H9 (cell line): ENCODE results near the gene CCDC169. TPM values are rescaled to one million over a fixed set of nuclear protein-coding genes. Genes with fewer than 3 reads are reported as not detected.

Source experiments
- DNase-seq: peaks from one replicate; pipeline ENCODE4 v3.0.0-alpha.2; 2017
- H2AFZ ChIP-seq: one replicate; pipeline ENCODE4 v1.6.1; 2013; ENCODE audit warnings: mild to moderate bottlenecking, low read length, control low read depth, moderate library complexity
- H2AK5ac ChIP-seq: 2 replicates; pipeline ENCODE4 v1.6.1; 2013; ENCODE audit warnings: low read length, control low read depth, mixed read lengths; ENCODE audit not compliant: insufficient read length
- H2BK120ac ChIP-seq: one replicate; pipeline ENCODE4 v1.6.1; 2013; ENCODE audit warnings: low read depth, mild to moderate bottlenecking, low read length, control low read depth, inconsistent platforms; ENCODE audit not compliant: poor library complexity, severe bottlenecking
- H2BK12ac ChIP-seq: 2 replicates; pipeline ENCODE4 v1.6.1; 2013; ENCODE audit warnings: low read length, control low read depth, mixed read lengths, low read depth; ENCODE audit not compliant: insufficient read length
- H2BK15ac ChIP-seq: 2 replicates; pipeline ENCODE4 v1.6.1; 2013; ENCODE audit warnings: low read depth, low read length, control low read depth
- H2BK20ac ChIP-seq: one replicate; pipeline ENCODE4 v1.6.1; 2013; ENCODE audit warnings: low read depth, mild to moderate bottlenecking, low read length, control low read depth, inconsistent platforms; ENCODE audit not compliant: poor library complexity, severe bottlenecking
- H2BK5ac ChIP-seq: 2 replicates; pipeline ENCODE4 v1.6.1; 2013; ENCODE audit warnings: low read length, control low read depth, mixed read lengths; ENCODE audit not compliant: insufficient read length
- H3K14ac ChIP-seq: 2 replicates; pipeline ENCODE4 v1.6.1; 2013; ENCODE audit warnings: low read length, control low read depth; ENCODE audit not compliant: insufficient read depth
- H3K18ac ChIP-seq: 2 replicates; pipeline ENCODE4 v1.6.1; 2013; ENCODE audit warnings: low read depth, mild to moderate bottlenecking, mixed read lengths, low read length, control low read depth; ENCODE audit not compliant: insufficient read length
- H3K23ac ChIP-seq: 2 replicates; pipeline ENCODE4 v1.6.1; 2013; ENCODE audit warnings: low read length, control low read depth, mixed read lengths, low read depth; ENCODE audit not compliant: insufficient read length
- H3K23me2 ChIP-seq: 2 replicates; pipeline ENCODE4 v1.6.1; 2013; ENCODE audit warnings: low read depth, mild to moderate bottlenecking, mixed read lengths, low read length, control low read depth; ENCODE audit not compliant: insufficient read length, poor library complexity, severe bottlenecking
- H3K27ac ChIP-seq: 2 replicates; pipeline ENCODE4 v1.5.1; 2013; ENCODE audit warnings: low read length, control low read depth, mixed read lengths, low read depth; ENCODE audit not compliant: insufficient read length
- H3K27me3 ChIP-seq: 2 replicates; pipeline ENCODE4 v1.6.1; 2013; ENCODE audit warnings: low read length, control low read depth, inconsistent platforms; ENCODE audit not compliant: insufficient read depth
- H3K4ac ChIP-seq: 2 replicates; pipeline ENCODE4 v1.6.1; 2013; ENCODE audit warnings: low read depth, mild to moderate bottlenecking, control low read depth, inconsistent platforms, low read length, moderate library complexity
- H3K4me1 ChIP-seq: 2 replicates; pipeline ENCODE4 v1.6.1; 2013; ENCODE audit warnings: low read length, control low read depth, inconsistent platforms; ENCODE audit not compliant: insufficient read depth
- H3K4me2 ChIP-seq: 2 replicates; pipeline ENCODE4 v1.6.1; 2013; ENCODE audit warnings: low read length, control low read depth, mixed read lengths; ENCODE audit not compliant: insufficient read length, insufficient read depth
- H3K56ac ChIP-seq: 2 replicates; pipeline ENCODE4 v1.6.1; 2013; ENCODE audit warnings: low read depth, mild to moderate bottlenecking, mixed read lengths, low read length, control low read depth; ENCODE audit not compliant: insufficient read length
- H3K79me1 ChIP-seq: 2 replicates; pipeline ENCODE4 v1.6.1; 2013; ENCODE audit warnings: low read depth, mild to moderate bottlenecking, moderate library complexity, low read length, control low read depth, inconsistent platforms; ENCODE audit not compliant: insufficient read depth, poor library complexity, severe bottlenecking
- H3K79me2 ChIP-seq: 2 replicates; pipeline ENCODE4 v1.6.1; 2013; ENCODE audit warnings: low read length, control low read depth, inconsistent platforms; ENCODE audit not compliant: insufficient read depth
- H3K9ac ChIP-seq: 2 replicates; pipeline ENCODE4 v1.6.1; 2013; ENCODE audit warnings: low read length, control low read depth, mixed read lengths; ENCODE audit not compliant: insufficient read length; ENCODE audit errors: extremely low read depth
- H3K9me3 ChIP-seq: one replicate; pipeline ENCODE4 v1.6.1; 2013; ENCODE audit warnings: low read depth, low read length, inconsistent platforms; ENCODE audit not compliant: control insufficient read depth
- H3T11ph ChIP-seq: one replicate; pipeline ENCODE4 v1.6.1; 2013; ENCODE audit warnings: mild to moderate bottlenecking, low read length, control low read depth, inconsistent platforms
- H4K20me1 ChIP-seq: one replicate; pipeline ENCODE4 v1.6.1; 2013; ENCODE audit not compliant: control insufficient read depth, insufficient read length, insufficient read depth
- H4K5ac ChIP-seq: 2 replicates; pipeline ENCODE4 v1.6.1; 2013; ENCODE audit warnings: low read depth, mild to moderate bottlenecking, mixed read lengths, low read length, control low read depth; ENCODE audit not compliant: insufficient read length
- H4K8ac ChIP-seq: replicated peaks from 2 replicates; pipeline ENCODE4 v1.6.1; 2013; ENCODE audit warnings: low read length, control low read depth, mixed read lengths, low read depth; ENCODE audit not compliant: insufficient read length
- H4K91ac ChIP-seq: 2 replicates; pipeline ENCODE4 v1.6.1; 2013; ENCODE audit warnings: low read depth, mild to moderate bottlenecking, moderate library complexity, mixed read lengths, low read length, control low read depth; ENCODE audit not compliant: insufficient read length
- H3K27ac Mint-ChIP-seq, 3 experiments: 2 replicates in 2 of 3; 3 replicates in 1 of 3; pipeline ENCODE4 v1.8.0; 2020 to 2021; ENCODE audit warnings: mixed read lengths in 3 of 3, mild to moderate bottlenecking in 1 of 3, moderate library complexity in 1 of 3
- H3K27me3 Mint-ChIP-seq: 2 replicates; pipeline ENCODE4 v1.8.0; 2021; ENCODE audit warnings: low read depth, mild to moderate bottlenecking, moderate library complexity, mixed read lengths
- H3K36me3 Mint-ChIP-seq, 3 experiments: 2 replicates in 2 of 3; 3 replicates in 1 of 3; pipeline ENCODE4 v1.8.0; 2020 to 2021; ENCODE audit warnings: low read depth in 3 of 3, mixed read lengths in 3 of 3; ENCODE audit not compliant: insufficient read depth in 1 of 3
- H3K4me1 Mint-ChIP-seq, 2 experiments: 2 replicates each; pipeline ENCODE4 v1.8.0; 2020; ENCODE audit warnings: mixed read lengths in 2 of 2
- H3K4me3 Mint-ChIP-seq, 2 experiments: 2 replicates in 1 of 2; 3 replicates in 1 of 2; pipeline ENCODE4 v1.8.0; 2020 to 2021; ENCODE audit warnings: mild to moderate bottlenecking in 2 of 2, mixed read lengths in 2 of 2, moderate library complexity in 1 of 2
- H3K9me3 Mint-ChIP-seq, 2 experiments: 2 replicates in 1 of 2; 3 replicates in 1 of 2; pipeline ENCODE4 v1.8.0; 2020; ENCODE audit warnings: mild to moderate bottlenecking in 2 of 2, mixed read lengths in 2 of 2, moderate library complexity in 1 of 2
- WGBS: extraction: QIAGEN DNeasy Blood & Tissue Kit; methylation state at CpG from one replicate; pipeline ENCODE4 v1.1.7; 2013; ENCODE audit warnings: missing lambda C conversion rate, low lambda C conversion rate, mixed read lengths; ENCODE audit not compliant: insufficient read length; ENCODE audit errors: extremely low coverage; 5-methylcytosine and 5-hydroxymethylcytosine counted together
- total RNA-seq: library from RNA; stranded (reverse); gene quantifications from 2 replicates; pipeline ENCODE4 v1.2.1, GENCODE V29; 2021
- TF ChIP-seq, protein P1 (sequence below): fragments of 200-600 bp; sonication (generic); conservative IDR thresholded peaks from 3 replicates; pipeline ENCODE4 v1.8.0; 2021; ENCODE audit warnings: antibody characterized with exemption, mild to moderate bottlenecking

The CCDC169 gene
- total RNA-seq, 1 experiment from 2014 or later, result 19.1 TPM

DNA sequence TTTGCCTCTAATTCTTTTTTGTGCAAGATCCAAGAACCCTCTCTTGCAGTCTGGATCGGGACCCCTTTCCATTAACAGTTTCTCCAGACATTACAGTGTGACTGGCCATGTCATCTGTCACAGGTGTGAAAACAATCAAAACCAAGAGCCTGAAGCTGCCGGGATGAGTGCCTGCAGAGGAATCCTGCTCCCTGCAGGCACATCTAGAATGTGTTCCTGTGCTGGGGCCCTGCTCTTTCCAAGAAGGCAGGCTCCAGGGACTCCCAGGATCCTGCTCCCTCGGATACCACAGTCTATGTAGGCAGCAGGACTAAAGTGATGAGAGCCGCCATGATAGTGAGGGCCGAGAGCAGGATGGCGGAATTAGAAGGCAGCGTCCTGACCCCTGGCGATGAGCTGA, 38.8 kb downstream of the CCDC169 start:
- TF ChIP-seq, protein P1, sequence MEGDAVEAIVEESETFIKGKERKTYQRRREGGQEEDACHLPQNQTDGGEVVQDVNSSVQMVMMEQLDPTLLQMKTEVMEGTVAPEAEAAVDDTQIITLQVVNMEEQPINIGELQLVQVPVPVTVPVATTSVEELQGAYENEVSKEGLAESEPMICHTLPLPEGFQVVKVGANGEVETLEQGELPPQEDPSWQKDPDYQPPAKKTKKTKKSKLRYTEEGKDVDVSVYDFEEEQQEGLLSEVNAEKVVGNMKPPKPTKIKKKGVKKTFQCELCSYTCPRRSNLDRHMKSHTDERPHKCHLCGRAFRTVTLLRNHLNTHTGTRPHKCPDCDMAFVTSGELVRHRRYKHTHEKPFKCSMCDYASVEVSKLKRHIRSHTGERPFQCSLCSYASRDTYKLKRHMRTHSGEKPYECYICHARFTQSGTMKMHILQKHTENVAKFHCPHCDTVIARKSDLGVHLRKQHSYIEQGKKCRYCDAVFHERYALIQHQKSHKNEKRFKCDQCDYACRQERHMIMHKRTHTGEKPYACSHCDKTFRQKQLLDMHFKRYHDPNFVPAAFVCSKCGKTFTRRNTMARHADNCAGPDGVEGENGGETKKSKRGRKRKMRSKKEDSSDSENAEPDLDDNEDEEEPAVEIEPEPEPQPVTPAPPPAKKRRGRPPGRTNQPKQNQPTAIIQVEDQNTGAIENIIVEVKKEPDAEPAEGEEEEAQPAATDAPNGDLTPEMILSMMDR, result 0 out of 3 replicates have a peak, but pooled peaks have one; percentile 8
- no peak overlapping the region for H4K8ac ChIP-seq
- no peak overlapping the region for H3K4me2 ChIP-seq
- no peaks in the 10 kb centered on the region for H3K4me1 ChIP-seq
- Mint-ChIP-seq H3K27me3 (no peaks in the 10 kb centered on the region), H3K36me3 (peaks cover 0 to 7% (median 0%) of the 10 kb centered on the region in 3 experiments; a peak in 3 of 7 replicates), H3K4me1 (peaks cover 13% of the 10 kb centered on the region in 2 experiments), H3K27ac (0 out of 7 replicates have a peak overlapping the region, but pooled peaks of 1 of the 3 experiments have one; percentile 76), H3K9me3 (no peaks in the 10 kb centered on the region; a peak in 1 of 5 replicates), H3K4me3 (no peak overlapping the region)
- no peak overlapping the region for H2BK15ac ChIP-seq
- no peaks in the 10 kb centered on the region for H3K9me3 ChIP-seq
- H2AK5ac ChIP-seq, result no peak overlapping the region
- H2BK12ac ChIP-seq, result no peak overlapping the region
- H3K4ac ChIP-seq, result no peak overlapping the region
- no peak overlapping the region for H4K5ac ChIP-seq
- no peak overlapping the region for H3K14ac ChIP-seq
- no peaks in the 10 kb centered on the region for H3K79me2 ChIP-seq
- DNase-seq, result no peak
- no peak overlapping the region for H4K91ac ChIP-seq
- H4K20me1 ChIP-seq, result no peaks in the 10 kb centered on the region
- H3K23ac ChIP-seq, result no peak overlapping the region
- H3K79me1 ChIP-seq, result no peaks in the 10 kb centered on the region
- H3T11ph ChIP-seq, result no peak overlapping the region
- H3K56ac ChIP-seq, result no peak overlapping the region
- H3K27ac ChIP-seq, result no peak overlapping the region
- no peaks in the 10 kb centered on the region for H3K27me3 ChIP-seq
- no peaks in the 10 kb centered on the region for H3K23me2 ChIP-seq
- no peak overlapping the region for H2BK120ac ChIP-seq
- no CpG with 5 or more reads among the region's 8 CpGs for WGBS
- no peak overlapping the region for H3K9ac ChIP-seq
- H2BK20ac ChIP-seq, result no peak overlapping the region
- H3K18ac ChIP-seq, result no peak overlapping the region
- H2AFZ ChIP-seq, result no peak overlapping the region
- H2BK5ac ChIP-seq, result no peak overlapping the region
